H1 (cell line): ENCODE results near the gene TRAPPC5. TPM values are rescaled to one million over a fixed set of nuclear protein-coding genes. Genes with fewer than 3 reads are reported as not detected.

Experiments used
- CTCF ChIA-PET: fragments of 300-600 bp; sonication (Branson Sonifier 250); formaldehyde crosslinking; loops from one replicate; lab custom pipeline; 2021; ENCODE audit not compliant: partially characterized antibody; lab: Charles Lee
- POLR2A ChIA-PET: fragments of 300-600 bp; sonication (Branson Sonifier 250); formaldehyde crosslinking; loops from one replicate; lab custom pipeline; 2021; ENCODE audit warnings: inconsistent platforms; ENCODE audit not compliant: partially characterized antibody; lab: Charles Lee
- DNase-seq, 2 experiments: peaks; one replicate each; pipeline versions ENCODE4 v3.0.0 to v3.0.0-alpha.2; 2010 to 2022; ENCODE audit warnings: low spot score in 2 of 2, low read depth in 1 of 2, mixed read lengths in 1 of 2
- FAIRE-seq: peaks from 2 replicates; lab custom pipeline; 2011; peaks lifted over from hg19 to GRCh38; lab: Jason Lieb, UNC
- H2AFZ ChIP-seq: 2 replicates; pipeline ENCODE4 v1.8.1; 2012; ENCODE audit warnings: low read length, inconsistent platforms
- H2AK5ac ChIP-seq: 2 replicates; pipeline ENCODE4 v1.6.1; 2013; ENCODE audit warnings: low read depth, low read length
- H2BK120ac ChIP-seq: replicated peaks from 2 replicates; pipeline ENCODE3; 2013; ENCODE audit warnings: low read depth, low read length, inconsistent platforms
- H2BK12ac ChIP-seq: 2 replicates; pipeline ENCODE4 v1.6.1; 2013; ENCODE audit warnings: low read depth, low read length
- H2BK15ac ChIP-seq: 2 replicates; pipeline ENCODE4 v1.6.1; 2013; ENCODE audit warnings: low read length
- H2BK20ac ChIP-seq: 2 replicates; pipeline ENCODE4 v1.6.1; 2013; ENCODE audit warnings: low read length
- H2BK5ac ChIP-seq: 2 replicates; pipeline ENCODE4 v1.6.1; 2013; ENCODE audit warnings: low read depth, low read length
- H3K14ac ChIP-seq: 2 replicates; pipeline ENCODE4 v1.6.1; 2013; ENCODE audit warnings: inconsistent platforms; ENCODE audit not compliant: insufficient read length
- H3K18ac ChIP-seq: 2 replicates; pipeline ENCODE4 v1.6.1; 2013; ENCODE audit warnings: low read length; ENCODE audit errors: extremely low read depth
- H3K23ac ChIP-seq: 2 replicates; pipeline ENCODE4 v1.6.1; 2013; ENCODE audit warnings: inconsistent platforms; ENCODE audit not compliant: insufficient read length
- H3K23me2 ChIP-seq: 2 replicates; pipeline ENCODE4 v1.6.1; 2013; ENCODE audit warnings: low read depth, low read length
- H3K27ac ChIP-seq: 2 replicates; pipeline ENCODE4 v1.6.1; 2011; ENCODE audit warnings: low read depth, low read length, inconsistent platforms
- H3K27me3 ChIP-seq, 4 experiments: replicated peaks in 1 of 4; 1 replicate in 1 of 4; 2 replicates in 3 of 4; pipeline versions ENCODE4 v1.6.1 to v1.8.1; 2011 to 2013; ENCODE audit warnings: low read length in 3 of 4, mild to moderate bottlenecking in 3 of 4, inconsistent platforms in 2 of 4, mixed read lengths in 2 of 4, moderate library complexity in 1 of 4; ENCODE audit not compliant: control insufficient read depth in 3 of 4, insufficient read depth in 3 of 4; ENCODE audit errors: extremely low read depth in 1 of 4
- H3K36me3 ChIP-seq, 4 experiments: 2 replicates each; pipeline versions ENCODE4 v1.6.1 to v1.8.1; 2011 to 2013; ENCODE audit warnings: mild to moderate bottlenecking in 4 of 4, low read length in 3 of 4, moderate library complexity in 2 of 4, control low read depth in 1 of 4, inconsistent platforms in 1 of 4; ENCODE audit not compliant: insufficient read depth in 4 of 4, control insufficient read depth in 2 of 4
- H3K4ac ChIP-seq: replicated peaks from 2 replicates; pipeline ENCODE3; 2013; ENCODE audit warnings: low read length, low read depth, mixed read lengths, inconsistent platforms; ENCODE audit not compliant: insufficient read length
- H3K4me1 ChIP-seq, 4 experiments: replicated peaks in 1 of 4; 1 replicate in 1 of 4; 2 replicates in 3 of 4; pipeline versions ENCODE4 v1.6.1 to v1.8.1; 2011 to 2013; ENCODE audit warnings: low read length in 3 of 4, inconsistent platforms in 2 of 4, mixed read lengths in 1 of 4; ENCODE audit not compliant: insufficient read depth in 4 of 4, control insufficient read depth in 3 of 4
- H3K4me2 ChIP-seq, 2 experiments: 2 replicates each; pipeline versions ENCODE4 v1.6.1 to v1.8.1; 2011 to 2013; ENCODE audit warnings: low read depth in 2 of 2, low read length in 2 of 2, control low read depth in 1 of 2, inconsistent platforms in 1 of 2, mild to moderate bottlenecking in 1 of 2; ENCODE audit not compliant: insufficient read depth in 1 of 2
- H3K4me3 ChIP-seq, 4 experiments: fragments of 200-600, 300-600 bp in 1 of 4; sonication (generic), shearing (Covaris generic), sonication (Bioruptor Twin) in 1 of 4; 2 replicates each; pipeline versions ENCODE4 v1.5.1 to v1.8.1; 2011 to 2016; ENCODE audit warnings: low read length in 4 of 4, low read depth in 3 of 4, control low read depth in 2 of 4, inconsistent platforms in 2 of 4, mild to moderate bottlenecking in 2 of 4, mixed read lengths in 1 of 4, moderate library complexity in 1 of 4; ENCODE audit not compliant: insufficient read depth in 2 of 4; ENCODE audit errors: extremely low read depth in 1 of 4
- H3K56ac ChIP-seq: replicated peaks from 2 replicates; pipeline ENCODE3; 2013; ENCODE audit warnings: low read depth, mild to moderate bottlenecking, mixed read lengths, low read length, inconsistent platforms; ENCODE audit not compliant: insufficient read length
- H3K79me1 ChIP-seq: 2 replicates; pipeline ENCODE4 v1.6.1; 2013; ENCODE audit warnings: low read depth, low read length, control low read depth
- H3K79me2 ChIP-seq, 2 experiments: 2 replicates each; pipeline versions ENCODE4 v1.6.1 to v1.8.1; 2012 to 2013; ENCODE audit warnings: low read length in 2 of 2, mild to moderate bottlenecking in 2 of 2, inconsistent platforms in 1 of 2; ENCODE audit not compliant: insufficient read depth in 2 of 2, control insufficient read depth in 1 of 2
- H3K9ac ChIP-seq, 4 experiments: replicated peaks in 1 of 4; 1 replicate in 1 of 4; 2 replicates in 3 of 4; pipeline versions ENCODE4 v1.6.1 to v1.8.1; 2011 to 2013; ENCODE audit warnings: low read depth in 3 of 4, low read length in 3 of 4, control low read depth in 2 of 4, mild to moderate bottlenecking in 2 of 4, moderate library complexity in 2 of 4, inconsistent platforms in 1 of 4; ENCODE audit errors: extremely low read depth in 1 of 4
- H3K9me3 ChIP-seq, 2 experiments: 2 replicates each; pipeline versions ENCODE4 v1.6.1 to v1.8.1; 2012 to 2013; ENCODE audit warnings: mild to moderate bottlenecking in 2 of 2, moderate library complexity in 2 of 2, control low read depth in 1 of 2, inconsistent platforms in 1 of 2, low read depth in 1 of 2, low read length in 1 of 2, mixed read lengths in 1 of 2; ENCODE audit not compliant: insufficient read depth in 2 of 2
- H4K20me1 ChIP-seq, 2 experiments: replicated peaks in 1 of 2; 2 replicates each; pipeline versions ENCODE3 to v1.8.1; 2011 to 2013; ENCODE audit warnings: inconsistent platforms in 2 of 2, low read length in 2 of 2, mild to moderate bottlenecking in 1 of 2; ENCODE audit not compliant: insufficient read depth in 2 of 2, control insufficient read depth in 1 of 2
- H4K5ac ChIP-seq: 2 replicates; pipeline ENCODE4 v1.6.1; 2013; ENCODE audit warnings: low read length, low read depth, mixed read lengths, inconsistent platforms; ENCODE audit not compliant: insufficient read length
- H4K8ac ChIP-seq: 2 replicates; pipeline ENCODE4 v1.8.0; 2013; ENCODE audit warnings: mild to moderate bottlenecking, moderate library complexity, low read length, inconsistent platforms; ENCODE audit not compliant: insufficient read depth; ENCODE audit errors: extremely low read depth
- H4K91ac ChIP-seq: replicated peaks from 2 replicates; pipeline ENCODE3; 2013; ENCODE audit warnings: low read length, mixed read lengths, inconsistent platforms; ENCODE audit not compliant: insufficient read length
- POU5F1 ChIP-seq: IDR thresholded peaks from 2 replicates; pipeline ENCODE4 v1.6.1; 2011; ENCODE audit warnings: low read depth, mild to moderate bottlenecking, low read length, moderate library complexity
- WGBS, 2 experiments: shearing (Covaris generic) in 1 of 2; methylation state at CpG; one replicate each; pipeline versions ENCODE4 v1.1.6 to v1.1.7; 2013 to 2015; ENCODE audit warnings: low lambda C conversion rate in 2 of 2, mixed read lengths in 2 of 2, inconsistent platforms in 1 of 2, low coverage in 1 of 2, missing lambda C conversion rate in 1 of 2; ENCODE audit not compliant: insufficient replicate concordance in 2 of 2, insufficient coverage in 1 of 2, insufficient read length in 1 of 2; ENCODE audit errors: extremely low coverage in 1 of 2, missing lambda C conversion rate in 1 of 2; 5-methylcytosine and 5-hydroxymethylcytosine counted together
- polyA plus RNA-seq, 7 experiments: library from polyadenylated mRNA; depleted of rRNA in 3 of 7; stranded (reverse) in 5 of 7; unstranded in 2 of 7; fragments of >200 nt in 5 of 7; fragments of 200-250 nt in 2 of 7; gene quantifications; 1 replicate in 5 of 7; 2 replicates in 1 of 7; 4 replicates in 1 of 7; pipeline versions ENCODE4 v1.2.1 to v1.2.3, GENCODE V29; 2011 to 2013; ENCODE audit warnings: missing spikeins in 2 of 7, mixed read lengths in 2 of 7
- total RNA-seq: library from RNA; stranded (reverse); fragmentation: NEBNext Ultra II Directional; extraction: Animal tissue kit (Norgen Biotek cat#: 25700); gene quantifications from 2 replicates; pipeline ENCODE4 v1.2.1, GENCODE V29; 2021

Gene TRAPPC5
- total and polyA plus RNA-seq, 2 of the 8 experiments (the other 6 are each of a cell fraction or from before 2014, with no cell fraction given): 109 to 120 TPM

GRCh38 chr19:7657131-7657751 is 23.4 kb upstream of the TRAPPC5 start:
- H3K27me3 ChIP-seq: peaks cover 2 to 10% (median 4%) of the 10 kb centered on the region in 4 experiments; a peak in 6 of 7 replicates
- H4K8ac ChIP-seq: no peak overlapping the region
- H2BK12ac ChIP-seq: no peak overlapping the region
- ChIA-PET CTCF (interaction anchor here (0.6 to 2.7 kb wide), 7 partner anchors 9 to 142 kb away, joined by 3 to 10 read pairs (median 4); partner anchors contain the start of gene TRAPPC5), POLR2A (interaction anchor here (0.8 to 0.9 kb wide), 2 partner anchors 9 to 142 kb away, joined by 3 to 4 read pairs; no protein-coding TSS in a partner anchor)
- no peak overlapping the region for H2AFZ ChIP-seq
- H3K56ac ChIP-seq: no peak overlapping the region
- H3K4me1 ChIP-seq: peaks cover 0 to 2% (median 0%) of the 10 kb centered on the region in 4 experiments; a peak in 3 of 7 replicates
- DNase-seq (no peak), FAIRE-seq (no peak)
- H3K36me3 ChIP-seq: no peaks in the 10 kb centered on the region
- H3K18ac ChIP-seq: no peak overlapping the region
- H3K79me1 ChIP-seq: no peaks in the 10 kb centered on the region
- H3K9ac ChIP-seq: no peak overlapping the region
- H2BK5ac ChIP-seq: no peak overlapping the region
- TF ChIP-seq POU5F1: no peak
- H3K4ac ChIP-seq: no peak overlapping the region
- H4K5ac ChIP-seq: no peak overlapping the region
- 81% methylated on average over 13 of the region's 14 CpGs; no CpG with 5 or more reads in 1 of the 2 experiments for WGBS, 2 experiments
- no peak overlapping the region for H2AK5ac ChIP-seq
- H4K20me1 ChIP-seq: no peaks in the 10 kb centered on the region
- no peak overlapping the region for H3K27ac ChIP-seq
- 0 out of 2 replicates have a peak, but pooled peaks cover under 1% of the 10 kb centered on the region for H3K23me2 ChIP-seq
- no peak overlapping the region for H4K91ac ChIP-seq
- H2BK120ac ChIP-seq: no peak overlapping the region
- H3K4me2 ChIP-seq: no peak overlapping the region
- H3K9me3 ChIP-seq: no peaks in the 10 kb centered on the region
- H3K23ac ChIP-seq: no peak overlapping the region
- no peak overlapping the region for H2BK15ac ChIP-seq
- H3K4me3 ChIP-seq: no peak overlapping the region
- no peak overlapping the region for H2BK20ac ChIP-seq
- H3K79me2 ChIP-seq: no peaks in the 10 kb centered on the region
- no peak overlapping the region for H3K14ac ChIP-seq
